Peyer's patch (tissue), 4 donors: ENCODE measurements around the gene ETFA. TPM values are rescaled to one million over a fixed set of nuclear protein-coding genes. Genes with fewer than 3 reads are reported as not detected.

Experiments
- DNase-seq, 3 donors: peaks; one replicate each; pipeline ENCODE4 v3.0.0-alpha.2; 2017 to 2019
- H3K27ac ChIP-seq, 4 donors: fragments of 200-600 bp; sonication (generic); one replicate each; pipeline ENCODE4 v1.5.1; 2016 to 2019
- H3K27me3 ChIP-seq, 2 donors: fragments of 200-600 bp; sonication (generic); one replicate each; pipeline ENCODE4 v1.5.1; 2019
- H3K36me3 ChIP-seq, 3 donors: fragments of 200-600 bp; sonication (generic); one replicate each; pipeline ENCODE4 v1.5.1; 2016 to 2019
- H3K4me1 ChIP-seq, 4 donors: fragments of 200-600 bp; sonication (generic); one replicate each; pipeline ENCODE4 v1.5.1; 2016 to 2019
- H3K4me3 ChIP-seq, 4 donors: fragments of 200-600 bp; sonication (generic); 1 replicate in 3 of 4; 2 replicates in 1 of 4; pipeline ENCODE4 v1.5.1; 2016 to 2019; ENCODE audit warnings: mild to moderate bottlenecking in 1 of 4
- H3K9me3 ChIP-seq, 4 donors: fragments of 200-600 bp; sonication (generic); one replicate each; pipeline ENCODE4 v1.5.1; 2016 to 2019; ENCODE audit warnings: mild to moderate bottlenecking in 1 of 4
- POLR2A ChIP-seq, 2 donors: fragments of 450-650 bp; IDR thresholded peaks; one replicate each; pipeline ENCODE4 v1.5.1; 2017; ENCODE audit warnings: antibody characterized with exemption in 2 of 2, mild to moderate bottlenecking in 2 of 2, moderate library complexity in 2 of 2
- total RNA-seq, 4 donors: library from RNA; depleted of rRNA; stranded (reverse); fragments of >200 nt; gene quantifications; one replicate each; pipeline ENCODE4 v1.1.0, GENCODE V29; 2016
- TF ChIP-seq, protein P1 (sequence below), 6 experiments: fragments of 450-650 bp in 4 of 6; fragments of 200-600 bp in 2 of 6; sonication (generic) in 1 of 6; IDR thresholded peaks; one replicate each; pipeline ENCODE4 v1.5.1; 2017 to 2019; ENCODE audit warnings: antibody characterized with exemption in 6 of 6, mild to moderate bottlenecking in 3 of 6, moderate library complexity in 1 of 6

Gene ETFA
- total RNA-seq, 4 donors from 2014 or later, result 110 to 175 (median 163) TPM

DNA sequence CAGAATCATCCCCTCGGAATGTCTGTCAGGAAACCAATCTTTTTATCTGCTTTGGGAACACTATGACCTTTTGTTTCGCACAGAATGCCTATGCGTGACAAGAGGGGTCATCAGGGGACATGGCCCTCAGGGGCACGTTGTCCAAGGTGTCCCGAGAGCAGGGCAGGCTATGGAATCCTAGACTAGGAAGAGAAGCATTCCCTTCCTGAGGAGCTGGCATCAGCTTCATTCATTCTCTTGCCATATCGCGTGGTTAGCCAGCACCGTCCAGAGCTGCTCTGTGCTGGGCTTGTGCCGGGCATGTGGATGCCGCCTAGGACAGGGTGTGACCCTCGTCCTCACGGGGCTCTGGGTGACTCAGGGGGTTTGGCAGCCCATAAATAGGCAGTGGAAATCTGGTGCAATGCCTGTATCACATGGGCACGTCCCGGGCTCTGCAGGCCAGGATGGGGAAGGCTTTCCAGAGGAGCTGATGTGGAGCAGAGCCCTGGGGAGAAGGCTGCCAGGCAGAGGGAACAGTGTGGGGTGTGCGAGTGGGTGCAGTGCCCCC is 133.7 kb downstream of the ETFA start:
- Histone ChIP-seq H3K27me3 (no peaks in the 10 kb centered on the region), H3K4me1 (no peaks in the 10 kb centered on the region), H3K36me3 (no peaks in the 10 kb centered on the region), H3K9me3 (no peaks in the 10 kb centered on the region), H3K27ac (no peak overlapping the region), H3K4me3 (no peak overlapping the region)
- TF ChIP-seq, protein P1, sequence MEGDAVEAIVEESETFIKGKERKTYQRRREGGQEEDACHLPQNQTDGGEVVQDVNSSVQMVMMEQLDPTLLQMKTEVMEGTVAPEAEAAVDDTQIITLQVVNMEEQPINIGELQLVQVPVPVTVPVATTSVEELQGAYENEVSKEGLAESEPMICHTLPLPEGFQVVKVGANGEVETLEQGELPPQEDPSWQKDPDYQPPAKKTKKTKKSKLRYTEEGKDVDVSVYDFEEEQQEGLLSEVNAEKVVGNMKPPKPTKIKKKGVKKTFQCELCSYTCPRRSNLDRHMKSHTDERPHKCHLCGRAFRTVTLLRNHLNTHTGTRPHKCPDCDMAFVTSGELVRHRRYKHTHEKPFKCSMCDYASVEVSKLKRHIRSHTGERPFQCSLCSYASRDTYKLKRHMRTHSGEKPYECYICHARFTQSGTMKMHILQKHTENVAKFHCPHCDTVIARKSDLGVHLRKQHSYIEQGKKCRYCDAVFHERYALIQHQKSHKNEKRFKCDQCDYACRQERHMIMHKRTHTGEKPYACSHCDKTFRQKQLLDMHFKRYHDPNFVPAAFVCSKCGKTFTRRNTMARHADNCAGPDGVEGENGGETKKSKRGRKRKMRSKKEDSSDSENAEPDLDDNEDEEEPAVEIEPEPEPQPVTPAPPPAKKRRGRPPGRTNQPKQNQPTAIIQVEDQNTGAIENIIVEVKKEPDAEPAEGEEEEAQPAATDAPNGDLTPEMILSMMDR (IDR thresholded peaks at IDR 0.05), result no peak
- TF ChIP-seq POLR2A (IDR thresholded peaks at IDR 0.05), result no peak
- no peak for DNase-seq

DNA sequence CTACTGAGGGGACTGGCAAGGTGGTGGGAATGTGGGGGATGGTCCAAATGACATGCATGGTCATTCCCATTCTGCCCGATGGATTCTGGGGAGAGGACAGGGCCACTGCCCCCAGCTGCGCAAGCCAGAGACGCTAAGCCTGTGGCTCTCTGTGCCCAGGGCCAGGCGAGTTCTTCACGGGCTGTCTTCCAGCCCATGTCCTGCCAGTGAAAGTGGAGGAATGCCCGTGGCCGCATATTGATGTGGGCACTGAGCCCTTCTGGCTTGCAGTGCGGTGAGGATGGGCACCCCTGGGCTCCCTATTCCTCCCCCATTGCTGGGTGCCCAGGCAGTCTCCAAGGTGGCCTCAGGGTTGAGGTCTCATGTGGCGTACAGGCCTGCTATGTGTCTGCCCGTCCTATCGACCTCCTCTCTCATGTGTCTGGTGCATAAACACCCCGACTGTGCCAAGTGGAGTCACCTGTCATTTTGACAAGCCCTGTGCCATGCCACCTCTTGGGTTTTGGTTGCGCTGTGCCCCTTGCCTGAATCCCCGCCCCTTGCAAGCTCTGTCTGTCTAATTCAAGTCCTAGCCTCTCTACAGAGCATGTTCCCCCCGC is 134.7 kb downstream of the ETFA start:
- Histone ChIP-seq H3K4me3 (no peak overlapping the region), H3K27me3 (no peaks in the 10 kb centered on the region), H3K4me1 (no peaks in the 10 kb centered on the region), H3K27ac (no peak overlapping the region), H3K36me3 (no peaks in the 10 kb centered on the region), H3K9me3 (no peaks in the 10 kb centered on the region)
- TF ChIP-seq, protein P1 (IDR thresholded peaks at IDR 0.05), result no peak
- TF ChIP-seq POLR2A (IDR thresholded peaks at IDR 0.05), result no peak
- DNase-seq, result no peak

DNA sequence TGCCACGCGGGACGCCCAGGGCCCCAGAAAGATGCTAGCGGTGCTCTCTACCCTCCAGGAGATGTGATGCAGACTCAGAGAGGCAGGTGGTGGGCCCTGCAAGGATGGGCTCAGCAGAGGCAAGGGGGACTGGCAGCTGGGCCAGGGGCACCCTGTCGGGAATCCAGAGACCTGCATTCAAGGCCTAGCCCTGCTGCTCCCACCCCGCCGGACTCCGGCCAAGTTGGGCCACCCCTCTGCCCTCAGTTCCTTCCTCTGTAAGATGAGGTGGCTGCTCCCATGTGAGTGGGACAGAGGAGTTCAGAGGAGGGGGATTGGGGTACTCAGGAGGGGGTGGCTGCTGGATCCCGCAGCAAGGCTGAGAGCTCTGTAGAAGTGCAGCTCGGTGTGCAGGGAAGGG is 135.2 kb downstream of the ETFA start:
- Histone ChIP-seq H3K4me3 (no peak overlapping the region), H3K4me1 (no peaks in the 10 kb centered on the region), H3K36me3 (no peaks in the 10 kb centered on the region), H3K27ac (no peak overlapping the region), H3K9me3 (no peaks in the 10 kb centered on the region), H3K27me3 (no peaks in the 10 kb centered on the region)
- DNase-seq, result no peak
- TF ChIP-seq POLR2A (IDR thresholded peaks at IDR 0.05), result no peak
- TF ChIP-seq, protein P1 (IDR thresholded peaks at IDR 0.05), result no peak

DNA sequence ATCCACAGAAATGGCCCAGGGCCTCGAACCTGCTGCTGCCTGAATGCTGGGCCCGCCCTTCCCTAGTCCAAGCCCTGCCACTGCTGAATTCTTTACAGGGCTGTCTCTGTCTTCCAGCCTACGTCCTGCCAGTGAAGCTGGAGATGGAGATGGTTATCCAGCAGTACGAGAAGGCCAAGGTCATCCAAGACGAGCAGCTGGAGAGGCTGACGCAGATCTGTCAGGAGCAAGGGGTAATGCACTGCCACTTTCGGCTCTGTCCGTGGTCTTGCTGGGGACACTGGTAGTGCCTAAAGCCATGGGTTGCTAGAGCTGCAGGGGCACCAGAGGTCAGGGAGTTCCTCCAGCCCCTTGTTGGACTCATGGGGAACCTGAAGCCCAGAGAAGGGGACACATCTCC is 135.8 kb downstream of the ETFA start:
- DNase-seq, result no peak
- TF ChIP-seq, protein P1 (IDR thresholded peaks at IDR 0.05), result no peak
- no peak for TF ChIP-seq POLR2A (IDR thresholded peaks at IDR 0.05)
- Histone ChIP-seq H3K9me3 (no peaks in the 10 kb centered on the region), H3K4me1 (no peaks in the 10 kb centered on the region), H3K4me3 (no peak overlapping the region), H3K36me3 (no peaks in the 10 kb centered on the region), H3K27me3 (no peaks in the 10 kb centered on the region), H3K27ac (no peak overlapping the region)

DNA sequence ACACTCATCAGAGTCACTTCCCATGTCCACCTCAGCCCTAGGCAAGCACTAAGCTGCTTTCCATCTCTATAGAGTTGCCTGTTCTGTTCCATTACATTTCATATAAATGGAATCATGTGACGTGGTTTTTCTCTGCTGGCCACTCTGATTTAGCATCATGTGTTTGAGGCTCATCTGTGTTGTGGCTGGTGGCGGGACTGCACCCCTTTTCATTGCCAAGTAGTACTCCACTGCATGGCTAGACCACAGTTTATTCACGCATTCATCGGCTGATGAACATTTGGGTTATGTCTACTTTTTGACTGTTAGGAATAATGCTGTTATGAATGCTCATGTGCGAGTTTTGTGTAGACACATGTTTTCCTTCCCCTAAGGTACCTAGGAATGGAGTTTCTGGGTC is 136.6 kb downstream of the ETFA start:
- Histone ChIP-seq H3K4me3 (no peak overlapping the region), H3K27ac (no peak overlapping the region), H3K4me1 (no peaks in the 10 kb centered on the region), H3K9me3 (no peaks in the 10 kb centered on the region), H3K27me3 (no peaks in the 10 kb centered on the region), H3K36me3 (no peaks in the 10 kb centered on the region)
- DNase-seq, result no peak
- TF ChIP-seq, protein P1 (IDR thresholded peaks at IDR 0.05), result no peak
- no peak for TF ChIP-seq POLR2A (IDR thresholded peaks at IDR 0.05)
